Measurements from ENCODE around the gene POPDC3. TPM values are rescaled to one million over a fixed set of nuclear protein-coding genes. Genes with fewer than 3 reads are reported as not detected.
"Not testable (repeated sequence)": the region's sequence is repeated elsewhere in the genome, so short reads cannot be mapped to it uniquely, and the experiment has no call there.

POPDC3 gene
- total RNA-seq, 2 donors from 2014 or later = 6.4 to 8.0 TPM

DNA sequence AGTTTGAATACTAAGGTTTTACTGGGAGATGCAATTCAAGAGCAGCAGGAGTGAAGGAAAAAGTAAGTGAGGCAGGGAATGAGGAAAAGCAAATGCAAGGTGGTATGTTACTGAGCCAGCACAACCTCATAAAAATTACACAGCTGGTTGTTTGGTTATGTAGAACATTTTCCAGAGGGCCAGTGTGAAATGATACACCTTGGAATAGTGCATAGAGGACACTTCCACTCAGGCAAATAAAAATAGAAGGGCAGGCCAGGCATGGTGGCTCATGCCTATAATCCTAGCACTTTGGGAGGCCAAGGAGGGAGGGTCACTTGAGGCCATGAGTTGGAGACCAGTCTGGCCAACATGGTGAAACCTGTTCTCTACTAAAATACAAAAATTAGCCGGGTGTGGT is 43.4 kb upstream of the POPDC3 start:
- Histone ChIP-seq H3K9ac (ENCODE audit: extremely low read depth, low read length, poor library complexity, severe bottlenecking) (no peak overlapping the region), H3K4me3 (ENCODE audit: low read length) (no peak overlapping the region), H3K27me3 (ENCODE audit: control insufficient read depth, insufficient read depth, low read length, poor library complexity, severe bottlenecking) (peaks cover 19% of the 10 kb centered on the region), H3K4me1 (ENCODE audit: control insufficient read depth, insufficient read depth, low read length) (no peaks in the 10 kb centered on the region), H3K27ac (ENCODE audit: low read depth, low read length) (no peak overlapping the region), H3K36me3 (ENCODE audit: control insufficient read depth, insufficient read depth, low read length) (no peaks in the 10 kb centered on the region), H3K9me3 (ENCODE audit: control insufficient read depth, low read length) (no peaks in the 10 kb centered on the region)
- Mint-ChIP-seq H3K4me1 (no peaks in the 10 kb centered on the region), H3K9me3 (no peaks in the 10 kb centered on the region), H3K36me3 (ENCODE audit: low read depth) (no peaks in the 10 kb centered on the region), H3K27ac (no peak overlapping the region), H3K27me3 (ENCODE audit: insufficient read depth) (no peaks in the 10 kb centered on the region), H3K4me3 (no peak overlapping the region)
- 94% methylated on average over 1 of the region's 1 CpG; no CpG with 5 or more reads in 1 of the 2 experiments for WGBS, 2 experiments (ENCODE audit: insufficient coverage in 1 of 2, insufficient read length in 1 of 2)
- no peak for TF ChIP-seq CTCF (conservative IDR thresholded peaks at IDR 0.05)
- DNase-seq = no peak

- H3K9me3 ChIP-seq (ENCODE audit: control insufficient read depth, low read length); H3K9ac ChIP-seq (ENCODE audit: extremely low read depth, low read length, poor library complexity, severe bottlenecking); H3K4me1 ChIP-seq (ENCODE audit: control insufficient read depth, insufficient read depth, low read length); H3K36me3 Mint-ChIP-seq (ENCODE audit: low read depth); H3K27ac ChIP-seq (ENCODE audit: low read depth, low read length); H3K4me3 ChIP-seq (ENCODE audit: low read length); H3K4me1 Mint-ChIP-seq; H3K9me3 Mint-ChIP-seq; H3K36me3 ChIP-seq (ENCODE audit: control insufficient read depth, insufficient read depth, low read length); H3K27ac Mint-ChIP-seq; H3K4me3 Mint-ChIP-seq; DNase-seq; H3K27me3 Mint-ChIP-seq (ENCODE audit: insufficient read depth): not testable (repeated sequence)
- peaks cover 14% of the 10 kb centered on the region for H3K27me3 ChIP-seq (ENCODE audit: control insufficient read depth, insufficient read depth, low read length, poor library complexity, severe bottlenecking)
- 93 to 100% methylated on average over 1 to 2 of the region's 2 CpGs for WGBS, 2 experiments (ENCODE audit: insufficient coverage in 1 of 2, insufficient read length in 1 of 2)
Observed at GRCh38 chr6:105221219-105221618, 41.4 kb upstream of the POPDC3 start.

GRCh38 chr6:105220186-105220585 is 40.4 kb upstream of the POPDC3 start:
- no peaks in the 10 kb centered on the region for H3K9me3 Mint-ChIP-seq
- no peaks in the 10 kb centered on the region for H3K36me3 Mint-ChIP-seq (ENCODE audit: low read depth)
- 93 to 96% methylated on average over 2 to 5 of the region's 5 CpGs for WGBS, 2 experiments (ENCODE audit: insufficient coverage in 1 of 2, insufficient read length in 1 of 2)
- Histone ChIP-seq H3K36me3 (ENCODE audit: control insufficient read depth, insufficient read depth, low read length) (no peaks in the 10 kb centered on the region), H3K9me3 (ENCODE audit: control insufficient read depth, low read length) (no peaks in the 10 kb centered on the region), H3K9ac (ENCODE audit: extremely low read depth, low read length, poor library complexity, severe bottlenecking) (no peak overlapping the region), H3K27me3 (ENCODE audit: control insufficient read depth, insufficient read depth, low read length, poor library complexity, severe bottlenecking) (peaks cover 11% of the 10 kb centered on the region), H3K4me3 (ENCODE audit: low read length) (no peak overlapping the region), H3K27ac (ENCODE audit: low read depth, low read length) (no peak overlapping the region), H3K4me1 (ENCODE audit: control insufficient read depth, insufficient read depth, low read length) (no peaks in the 10 kb centered on the region)
- H3K4me3 Mint-ChIP-seq = no peak overlapping the region
- DNase-seq = no peak
- no peak overlapping the region for H3K27ac Mint-ChIP-seq
- H3K27me3 Mint-ChIP-seq (ENCODE audit: insufficient read depth) = no peaks in the 10 kb centered on the region
- TF ChIP-seq CTCF (conservative IDR thresholded peaks at IDR 0.05) = no peak
- H3K4me1 Mint-ChIP-seq = no peaks in the 10 kb centered on the region

GRCh38 chr6:105219218-105219617 is 39.4 kb upstream of the POPDC3 start:
- H3K36me3 Mint-ChIP-seq (ENCODE audit: low read depth); H3K36me3 ChIP-seq (ENCODE audit: control insufficient read depth, insufficient read depth, low read length); H3K9me3 ChIP-seq (ENCODE audit: control insufficient read depth, low read length); H3K27ac ChIP-seq (ENCODE audit: low read depth, low read length); DNase-seq; H3K4me1 ChIP-seq (ENCODE audit: control insufficient read depth, insufficient read depth, low read length); H3K9ac ChIP-seq (ENCODE audit: extremely low read depth, low read length, poor library complexity, severe bottlenecking); H3K27me3 Mint-ChIP-seq (ENCODE audit: insufficient read depth); H3K4me1 Mint-ChIP-seq; H3K4me3 Mint-ChIP-seq; H3K9me3 Mint-ChIP-seq; H3K27ac Mint-ChIP-seq; H3K27me3 ChIP-seq (ENCODE audit: control insufficient read depth, insufficient read depth, low read length, poor library complexity, severe bottlenecking); H3K4me3 ChIP-seq (ENCODE audit: low read length): not testable (repeated sequence)
- WGBS, 2 experiments (ENCODE audit: insufficient coverage in 1 of 2, insufficient read length in 1 of 2) = 94 to 96% methylated on average over 7 to 9 of the region's 9 CpGs

Measured in endodermal cell (in vitro differentiated cells).